Hepatocyte (in vitro differentiated cells): ENCODE results near the gene PRPSAP2. TPM values are rescaled to one million over a fixed set of nuclear protein-coding genes. Genes with fewer than 3 reads are reported as not detected.
A peak's percentile ranks its signal among the peaks of the same experiment; 100 is the strongest.

Experiments
- DNase-seq: peaks from one replicate; pipeline ENCODE4 v3.0.0-alpha.2; 2016; ENCODE audit warnings: low spot score
- H2AFZ ChIP-seq: fragments of 200-600 bp; sonication (generic); 2 replicates; pipeline ENCODE4 v1.6.0; 2016; ENCODE audit warnings: antibody characterized with exemption, mild to moderate bottlenecking
- H3K27ac ChIP-seq: fragments of 200-600 bp; sonication (generic); 2 replicates; pipeline ENCODE4 v1.5.1; 2016; ENCODE audit warnings: mild to moderate bottlenecking
- H3K27me3 ChIP-seq: fragments of 200-600 bp; sonication (generic); 2 replicates; pipeline ENCODE4 v1.6.1; 2016
- H3K36me3 ChIP-seq: fragments of 200-600 bp; sonication (generic); replicated peaks from 2 replicates; pipeline ENCODE4 v1.5.1; 2016; ENCODE audit warnings: low read depth; ENCODE audit not compliant: insufficient read depth
- H3K4me1 ChIP-seq: fragments of 200-600 bp; sonication (generic); 2 replicates; pipeline ENCODE4 v1.5.1; 2016; ENCODE audit warnings: mild to moderate bottlenecking, moderate library complexity; ENCODE audit not compliant: insufficient read depth
- H3K4me2 ChIP-seq: fragments of 200-600 bp; sonication (generic); 2 replicates; pipeline ENCODE4 v1.6.0; 2016
- H3K4me3 ChIP-seq: fragments of 200-600 bp; sonication (generic); 2 replicates; pipeline ENCODE4 v1.5.1; 2016; ENCODE audit warnings: mild to moderate bottlenecking
- H3K79me2 ChIP-seq: fragments of 200-600 bp; sonication (generic); 2 replicates; pipeline ENCODE4 v1.6.0; 2017; ENCODE audit warnings: mild to moderate bottlenecking
- H3K9me2 ChIP-seq: fragments of 200-600 bp; sonication (generic); replicated peaks from 2 replicates; pipeline ENCODE4 v1.6.0; 2017; ENCODE audit warnings: mild to moderate bottlenecking; ENCODE audit not compliant: insufficient read depth
- H3K9me3 ChIP-seq: fragments of 200-600 bp; sonication (generic); 2 replicates; pipeline ENCODE4 v1.5.1; 2016; ENCODE audit warnings: low read depth, mild to moderate bottlenecking
- H4K20me1 ChIP-seq: fragments of 200-600 bp; sonication (generic); 2 replicates; pipeline ENCODE4 v1.6.0; 2016; ENCODE audit warnings: mild to moderate bottlenecking; ENCODE audit not compliant: insufficient read depth, poor library complexity, severe bottlenecking
- CTCF ChIP-seq: fragments of 200-600 bp; sonication (generic); IDR thresholded peaks from 2 replicates; pipeline ENCODE4 v1.5.1; 2016; ENCODE audit warnings: antibody characterized with exemption, mild to moderate bottlenecking; ENCODE audit not compliant: poor library complexity
- EZH2 ChIP-seq: fragments of 200-600 bp; sonication (generic); IDR thresholded peaks from 2 replicates; pipeline ENCODE4 v1.6.1; 2016; ENCODE audit warnings: antibody characterized with exemption, mild to moderate bottlenecking, borderline replicate concordance
- EZH2phosphoT487 ChIP-seq: fragments of 200-600 bp; sonication (generic); IDR thresholded peaks from one replicate; pipeline ENCODE4 v1.6.1; 2018; ENCODE audit warnings: antibody characterized with exemption, mild to moderate bottlenecking, low read depth, moderate library complexity; ENCODE audit not compliant: unreplicated experiment, severe bottlenecking
- WGBS: methylation state at CpG from one replicate; pipeline ENCODE4 v1.1.6; 2016; ENCODE audit warnings: low lambda C conversion rate; ENCODE audit errors: missing lambda C conversion rate; 5-methylcytosine and 5-hydroxymethylcytosine counted together
- polyA plus RNA-seq: library from polyadenylated mRNA; unstranded; fragments of >200 nt; fragmentation: Nextera tagmentation; extraction: Ambion mirVana; gene quantifications from 2 replicates; pipeline ENCODE4 v1.2.1, GENCODE V29; 2016
- total RNA-seq: library from RNA; depleted of rRNA; stranded (reverse); fragments of >200 nt; gene quantifications from 2 replicates; pipeline ENCODE4 v1.2.3, GENCODE V29; 2014

Gene PRPSAP2
- total and polyA plus RNA-seq, 2 experiments from 2014 or later = 25.0 to 55.7 TPM

- no peaks in the 10 kb centered on the region for H3K36me3 ChIP-seq
- no peak overlapping the region for H3K4me2 ChIP-seq
- H3K9me2 ChIP-seq = no peaks in the 10 kb centered on the region
- H3K4me1 ChIP-seq = peaks cover 29% of the 10 kb centered on the region
- H4K20me1 ChIP-seq = no peaks in the 10 kb centered on the region
- WGBS = 41% methylated on average over 4 of the region's 4 CpGs
- H2AFZ ChIP-seq = no peak overlapping the region
- no peak for TF ChIP-seq EZH2phosphoT487
- no peak for TF ChIP-seq EZH2
- no peak for TF ChIP-seq CTCF
- peak overlapping the region; percentile 66 for H3K27ac ChIP-seq
- H3K79me2 ChIP-seq = no peaks in the 10 kb centered on the region
- H3K4me3 ChIP-seq = no peak overlapping the region
- DNase-seq = peak; percentile 53
- no peaks in the 10 kb centered on the region for H3K27me3 ChIP-seq
- H3K9me3 ChIP-seq = no peaks in the 10 kb centered on the region
These were observed 110.0 kb downstream of the PRPSAP2 start for GRCh38 chr17:18967916-18968315.

GRCh38 chr17:18968345-18968744 lies 110.4 kb downstream of the PRPSAP2 start:
- H3K27ac ChIP-seq = peak overlapping the region; percentile 66
- DNase-seq = no peak
- no peaks in the 10 kb centered on the region for H3K9me2 ChIP-seq
- H3K4me1 ChIP-seq = peaks cover 25% of the 10 kb centered on the region
- no peaks in the 10 kb centered on the region for H3K9me3 ChIP-seq
- WGBS = 79% methylated on average over 4 of the region's 4 CpGs
- no peaks in the 10 kb centered on the region for H3K36me3 ChIP-seq
- H2AFZ ChIP-seq = no peak overlapping the region
- H3K4me2 ChIP-seq = no peak overlapping the region
- H3K79me2 ChIP-seq = no peaks in the 10 kb centered on the region
- H4K20me1 ChIP-seq = no peaks in the 10 kb centered on the region
- no peak for TF ChIP-seq EZH2
- TF ChIP-seq EZH2phosphoT487 = no peak
- no peak for TF ChIP-seq CTCF
- H3K27me3 ChIP-seq = no peaks in the 10 kb centered on the region
- no peak overlapping the region for H3K4me3 ChIP-seq

- H4K20me1 ChIP-seq = no peaks in the 10 kb centered on the region
- no peaks in the 10 kb centered on the region for H3K9me3 ChIP-seq
- peak; percentile 59 for DNase-seq
- no peak overlapping the region for H3K4me2 ChIP-seq
- H3K4me1 ChIP-seq = peaks cover 24% of the 10 kb centered on the region
- H3K4me3 ChIP-seq = no peak overlapping the region
- H3K27ac ChIP-seq = no peak overlapping the region
- no peaks in the 10 kb centered on the region for H3K79me2 ChIP-seq
- H3K27me3 ChIP-seq = no peaks in the 10 kb centered on the region
- no peaks in the 10 kb centered on the region for H3K9me2 ChIP-seq
- no peak overlapping the region for H2AFZ ChIP-seq
- WGBS = 83% methylated on average over 23 of the region's 23 CpGs
- no peaks in the 10 kb centered on the region for H3K36me3 ChIP-seq
- TF ChIP-seq EZH2phosphoT487 = no peak
- no peak for TF ChIP-seq CTCF
- TF ChIP-seq EZH2 = no peak
These were observed 111.3 kb downstream of the PRPSAP2 start for GRCh38 chr17:18968945-18969887.
